ENCODE data around the gene NGLY1.

The NGLY1 gene

GRCh38 chr3:25783661-25784512 lies 644 bp upstream of the NGLY1 start:
- no peak for DNase-seq

- DNase-seq: no peak
Observed at GRCh38 chr3:25782636-25782937, 656 bp downstream of the NGLY1 start.

GRCh38 chr3:25781758-25782594 lies 1.3 kb downstream of the NGLY1 start:
- no peak for DNase-seq

GRCh38 chr3:25781145-25781757 lies 2.0 kb downstream of the NGLY1 start:
- DNase-seq: no peak

GRCh38 chr3:25780618-25781017 lies 2.6 kb downstream of the NGLY1 start:
- no peak for DNase-seq

GRCh38 chr3:25775936-25776335 lies 7.3 kb downstream of the NGLY1 start:
- no peak for DNase-seq

GRCh38 chr3:25768851-25769250 lies 14.4 kb downstream of the NGLY1 start:
- no peak for DNase-seq

GRCh38 chr3:25751725-25752124 lies 31.5 kb downstream of the NGLY1 start:
- DNase-seq: no peak

- DNase-seq: no peak
Observed at GRCh38 chr3:25751048-25751447, 32.2 kb downstream of the NGLY1 start.

- no peak for DNase-seq
Observed at GRCh38 chr3:25749031-25749581, 34.1 kb downstream of the NGLY1 start.

- DNase-seq: no peak
Observed at GRCh38 chr3:25748189-25748588, 35.1 kb downstream of the NGLY1 start.

GRCh38 chr3:25747033-25747432 lies 36.2 kb downstream of the NGLY1 start:
- no peak for DNase-seq

GRCh38 chr3:25744470-25744869 lies 38.8 kb downstream of the NGLY1 start:
- DNase-seq: no peak

GRCh38 chr3:25728101-25728500 lies 55.1 kb downstream of the NGLY1 start:
- no peak for DNase-seq

GRCh38 chr3:25727316-25727715 lies 55.9 kb downstream of the NGLY1 start:
- no peak for DNase-seq

- no peak for DNase-seq
Observed at GRCh38 chr3:25725810-25726209, 57.4 kb downstream of the NGLY1 start.

GRCh38 chr3:25724948-25725645 lies 58.1 kb downstream of the NGLY1 start:
- no peak for DNase-seq

- no peak for DNase-seq
Observed at GRCh38 chr3:25723802-25724201, 59.4 kb downstream of the NGLY1 start.

GRCh38 chr3:25719321-25719720 lies 63.9 kb downstream of the NGLY1 start:
- DNase-seq: no peak

GRCh38 chr3:25713341-25713985 lies 69.8 kb downstream of the NGLY1 start:
- no peak for DNase-seq

- DNase-seq: no peak
Observed at GRCh38 chr3:25711090-25711489, 72.2 kb downstream of the NGLY1 start.

- no peak for DNase-seq
Observed at GRCh38 chr3:25708036-25708435, 75.2 kb downstream of the NGLY1 start.

Data from kidney glomerular epithelial cell (primary cell).